PFSK-1 (cell line): ENCODE measurements around the gene ADORA3.

Experiments used
- POLR2AphosphoS5 ChIP-seq: IDR thresholded peaks from 2 replicates; pipeline ENCODE4 v1.6.1; 2012; ENCODE audit warnings: low read depth, mild to moderate bottlenecking, control low read depth, low read length, moderate library complexity
- REST ChIP-seq, 2 experiments: IDR thresholded peaks; 2 replicates each; pipeline versions ENCODE4 v1.6.1 to v1.8.0; 2011 to 2012; ENCODE audit warnings: low read depth in 2 of 2, low read length in 2 of 2, control low read depth in 1 of 2, inconsistent platforms in 1 of 2, mild to moderate bottlenecking in 1 of 2, moderate library complexity in 1 of 2; ENCODE audit not compliant: insufficient read depth in 1 of 2
- SIN3A ChIP-seq: IDR thresholded peaks from 2 replicates; pipeline ENCODE4 v1.6.1; 2012; ENCODE audit warnings: mild to moderate bottlenecking, low read length, moderate library complexity, borderline replicate concordance; ENCODE audit not compliant: insufficient read depth

DNA sequence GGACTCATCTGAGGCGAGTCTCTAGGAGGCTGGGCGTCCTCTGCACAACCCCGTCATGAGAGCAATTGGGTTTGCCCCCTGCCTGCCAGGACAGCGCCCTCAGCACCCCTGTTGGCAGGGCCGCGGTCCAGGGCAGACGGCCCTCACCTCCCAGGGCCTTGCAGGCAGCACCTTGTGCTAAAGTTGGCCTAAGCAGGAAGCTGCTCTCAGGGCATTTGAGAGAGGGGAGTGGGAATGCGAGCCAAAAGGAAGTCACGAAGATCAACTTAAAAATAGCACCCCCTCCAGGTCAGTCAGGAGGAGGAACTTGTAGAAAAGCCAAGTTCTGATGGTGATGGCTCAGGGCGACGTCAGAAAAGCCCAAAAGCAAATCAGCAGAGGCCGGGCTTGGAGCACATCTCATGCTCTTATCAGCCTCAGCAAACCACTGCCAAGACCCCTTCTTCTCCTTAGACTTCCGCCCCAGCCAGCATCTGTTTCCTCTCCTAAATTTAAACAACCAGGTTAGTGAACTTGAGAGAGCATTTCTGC lies 12.6 kb upstream of the ADORA3 start:
- no peak for TF ChIP-seq SIN3A
- no peak for TF ChIP-seq REST (IDR thresholded peaks at IDR 0.05; ENCODE audit: insufficient read depth in 1 of 2, low read depth in 2 of 2, low read length in 2 of 2)
- peak; percentile 30; the same call in 1 of the 2 replicates for TF ChIP-seq POLR2AphosphoS5
